ENCODE measurements around the gene CPT1C. TPM values are rescaled to one million over a fixed set of nuclear protein-coding genes. Genes with fewer than 3 reads are reported as not detected.

Gene CPT1C
- total RNA-seq, 1 donor from 2014 or later, result 3.1 TPM

- no peak for DNase-seq (ENCODE audit: low spot score)
Observed at GRCh38 chr19:49660338-49660961, 30.5 kb upstream of the CPT1C start.

GRCh38 chr19:49662011-49662410 is 28.9 kb upstream of the CPT1C start:
- no peak for DNase-seq (ENCODE audit: low spot score)

- DNase-seq (ENCODE audit: low spot score), result no peak
Observed at GRCh38 chr19:49663224-49663623, 27.7 kb upstream of the CPT1C start.

GRCh38 chr19:49664171-49665035 is 26.5 kb upstream of the CPT1C start:
- peak; percentile 94 for DNase-seq (ENCODE audit: low spot score)

GRCh38 chr19:49665036-49665350 is 25.9 kb upstream of the CPT1C start:
- no peak for DNase-seq (ENCODE audit: low spot score)

GRCh38 chr19:49665351-49666119 is 25.4 kb upstream of the CPT1C start, which contains the start of the genes BCL2L12 and IRF3:
Gene BCL2L12, plus strand, starts transcription at chr19:49665933. Its CDS starts 760 bp downstream, at chr19:49666693.
Gene IRF3, minus strand, starts transcription at chr19:49665857. Its CDS starts 1,019 bp downstream, at chr19:49664838.
- DNase-seq (ENCODE audit: low spot score), result peak; percentile 99

GRCh38 chr19:49666120-49666444 is 24.8 kb upstream of the CPT1C start:
- no peak for DNase-seq (ENCODE audit: low spot score)

- DNase-seq (ENCODE audit: low spot score), result no peak
Observed at GRCh38 chr19:49667473-49667872, 23.4 kb upstream of the CPT1C start.

GRCh38 chr19:49669516-49669915 is 21.4 kb upstream of the CPT1C start:
- DNase-seq (ENCODE audit: low spot score), result no peak

- DNase-seq (ENCODE audit: low spot score), result peak; percentile 69
Observed at GRCh38 chr19:49672131-49672919, 18.6 kb upstream of the CPT1C start.

GRCh38 chr19:49676136-49676783 is 14.7 kb upstream of the CPT1C start:
- peak; percentile 91 for DNase-seq (ENCODE audit: low spot score)

- DNase-seq (ENCODE audit: low spot score), result peak; percentile 100
Observed at GRCh38 chr19:49676784-49677230, 14.1 kb upstream of the CPT1C start.

- no peak for DNase-seq (ENCODE audit: low spot score)
Observed at GRCh38 chr19:49677231-49677900, 13.6 kb upstream of the CPT1C start, which contains the start of gene PRMT1. Gene PRMT1, plus strand, starts transcription at chr19:49677271. Its CDS starts 10 bp downstream, at chr19:49677281.

GRCh38 chr19:49677901-49678674 is 12.8 kb upstream of the CPT1C start:
- DNase-seq (ENCODE audit: low spot score), result peak; percentile 85

GRCh38 chr19:49678985-49679770 is 11.7 kb upstream of the CPT1C start:
- no peak for DNase-seq (ENCODE audit: low spot score)

GRCh38 chr19:49679771-49680413 is 11.0 kb upstream of the CPT1C start:
- DNase-seq (ENCODE audit: low spot score), result no peak

GRCh38 chr19:49680421-49681351 is 10.2 kb upstream of the CPT1C start:
- peak; percentile 92 for DNase-seq (ENCODE audit: low spot score)

All from ureter (tissue), 1 donor.